A549 treated with dexamethasone at 1 μM for 4 hours (cell line): Measurements from ENCODE around the gene CYP4F8. TPM values are rescaled to one million over a fixed set of nuclear protein-coding genes. Genes with fewer than 3 reads are reported as not detected.

Experiments used
- total RNA-seq: library from RNA; stranded (reverse); fragments of 200-300 nt; extraction: Qiagen RNA extraction; gene quantifications from 5 replicates; pipeline ENCODE4 v1.2.3, GENCODE V29; 2022

Gene CYP4F8, protein sequence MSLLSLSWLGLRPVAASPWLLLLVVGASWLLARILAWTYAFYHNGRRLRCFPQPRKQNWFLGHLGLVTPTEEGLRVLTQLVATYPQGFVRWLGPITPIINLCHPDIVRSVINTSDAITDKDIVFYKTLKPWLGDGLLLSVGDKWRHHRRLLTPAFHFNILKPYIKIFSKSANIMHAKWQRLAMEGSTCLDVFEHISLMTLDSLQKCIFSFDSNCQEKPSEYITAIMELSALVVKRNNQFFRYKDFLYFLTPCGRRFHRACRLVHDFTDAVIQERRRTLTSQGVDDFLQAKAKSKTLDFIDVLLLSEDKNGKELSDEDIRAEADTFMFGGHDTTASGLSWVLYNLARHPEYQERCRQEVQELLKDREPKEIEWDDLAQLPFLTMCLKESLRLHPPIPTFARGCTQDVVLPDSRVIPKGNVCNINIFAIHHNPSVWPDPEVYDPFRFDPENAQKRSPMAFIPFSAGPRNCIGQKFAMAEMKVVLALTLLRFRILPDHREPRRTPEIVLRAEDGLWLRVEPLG
- not detected in 5 replicates for total RNA-seq

DNA sequence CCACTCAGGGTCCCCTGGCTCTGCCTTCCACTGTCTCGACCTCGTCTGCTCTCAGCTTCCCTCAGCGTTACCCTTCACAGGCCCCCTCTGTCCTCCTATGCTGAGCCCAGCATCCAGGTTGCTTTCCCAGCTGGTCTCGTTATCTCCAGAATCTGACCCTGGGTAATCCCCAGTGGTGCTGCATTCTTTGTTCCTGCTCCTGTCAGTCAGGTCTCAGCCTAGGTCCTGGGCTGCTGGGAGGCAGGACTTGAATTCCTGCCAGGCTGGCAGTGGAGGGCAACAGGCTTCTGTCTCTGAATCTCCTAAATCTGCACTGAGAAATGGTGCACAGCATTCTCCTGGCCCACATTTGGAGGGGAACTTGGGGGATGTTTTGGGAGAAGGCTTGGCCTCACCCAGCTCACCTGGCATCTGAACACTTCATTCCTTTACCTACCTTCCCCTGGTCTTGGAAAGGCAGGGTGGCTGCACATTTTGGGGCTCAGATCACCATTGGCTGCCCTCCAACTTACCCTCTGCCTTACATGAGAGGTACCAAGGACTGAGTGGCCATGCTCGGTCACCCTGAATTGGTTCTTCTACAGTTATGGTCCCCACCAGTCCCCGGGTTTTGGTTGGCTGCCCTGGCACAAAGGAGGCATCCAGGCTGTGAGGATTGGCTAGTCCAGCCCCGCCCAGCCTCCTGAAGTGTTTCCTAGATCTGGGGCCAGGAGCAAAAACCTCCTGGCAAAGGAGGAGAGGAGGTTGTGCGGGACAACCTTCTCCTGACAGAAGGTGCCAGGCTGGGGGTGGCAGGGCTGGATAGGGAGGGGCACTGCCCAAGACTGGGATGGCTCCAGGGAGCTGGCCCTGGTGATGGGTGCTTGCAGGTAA lies at the start of gene CYP4F8:
TSS of gene CYP4F8 (plus strand) at position 712 of the 873 bp plus-strand sequence. CDS start 399 bp downstream, outside the sequence.

DNA sequence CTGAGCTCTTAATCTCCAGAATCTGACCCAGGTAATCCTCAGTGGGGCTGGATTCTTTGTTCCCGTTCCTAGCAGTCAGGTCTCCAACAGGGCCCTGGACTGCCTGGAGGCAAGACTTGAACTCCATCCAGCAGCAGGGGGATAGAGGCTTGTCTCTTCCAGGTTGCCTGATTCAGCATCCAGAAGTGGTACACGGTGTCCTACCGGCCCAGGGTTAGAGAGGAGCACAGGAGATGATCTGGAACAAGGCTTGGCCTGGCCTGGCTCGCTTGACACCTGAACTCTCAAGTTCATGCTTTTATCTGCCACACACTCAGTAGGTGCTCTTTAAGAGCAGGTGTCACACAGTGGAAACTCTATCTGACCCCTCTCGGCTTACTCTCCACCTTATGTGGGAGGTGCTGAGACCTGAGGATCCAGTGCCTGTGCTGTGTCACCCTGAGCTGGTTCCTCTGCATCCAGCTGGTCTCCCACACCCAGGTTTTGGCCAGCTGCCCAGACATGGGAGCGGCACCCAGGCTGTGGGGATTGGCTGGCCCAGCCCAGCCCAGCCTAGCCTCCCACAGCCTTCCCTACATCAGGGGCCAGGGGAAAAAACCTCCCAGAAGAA lies 25.4 kb downstream of the CYP4F8 start, which contains the start of gene CYP4F3:
TSS of gene CYP4F3 (plus strand) at position 604 of the 610 bp plus-strand sequence. CDS start 519 bp downstream, outside the sequence.

DNA sequence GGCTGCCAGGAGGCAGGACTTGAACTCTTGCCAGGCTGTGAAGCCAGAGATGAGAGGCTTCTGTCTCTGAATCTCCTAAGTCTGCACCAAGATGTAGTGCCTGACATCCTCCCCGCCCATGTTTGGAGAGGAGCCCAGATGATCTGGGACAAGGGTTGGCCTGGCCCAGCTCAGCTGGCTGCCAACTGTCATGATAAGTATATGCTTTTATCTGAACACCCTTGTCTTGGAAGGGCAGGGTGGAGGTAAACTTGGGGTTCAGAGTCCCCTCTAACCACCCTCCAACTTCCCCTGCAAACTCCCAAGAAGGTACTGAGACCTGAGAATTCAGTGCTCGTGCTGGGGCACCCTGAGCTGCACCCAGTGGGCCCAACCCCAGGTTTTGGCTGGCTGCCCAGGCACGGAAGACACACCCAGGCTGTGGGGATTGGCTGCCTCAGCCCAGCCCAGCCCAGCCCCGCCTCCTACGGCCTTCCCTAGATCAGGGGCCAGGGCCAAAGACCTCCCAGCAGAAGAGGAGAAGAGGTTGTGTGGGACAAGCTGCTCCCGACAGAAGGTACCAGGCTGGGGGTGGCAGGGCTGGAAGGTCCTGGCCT lies 57.7 kb downstream of the CYP4F8 start, which contains the start of gene CYP4F12:
TSS of gene CYP4F12 (plus strand) at position 508 of the 596 bp plus-strand sequence. CDS start 443 bp downstream, outside the sequence.

Other genes with a start within 250 kb of the CYP4F8 start
- 13.8 to 18.4 TPM (median 18.1 TPM) in 5 replicates for gene AKAP8, start 235.4 kb upstream of the CYP4F8 start, total RNA-seq
- 35.3 to 43.1 TPM (median 38.7 TPM) in 5 replicates for gene AKAP8L, start 196.2 kb upstream of the CYP4F8 start, total RNA-seq
- gene WIZ, start 165.3 kb upstream of the CYP4F8 start, total RNA-seq: 12.9 to 25.5 TPM (median 24.2 TPM) in 5 replicates
- not detected in 5 replicates for gene RASAL3, start 150.7 kb upstream of the CYP4F8 start, total RNA-seq
- not detected in 5 replicates for gene PGLYRP2, start 135.7 kb upstream of the CYP4F8 start, total RNA-seq
- gene CYP4F22, start 106.7 kb upstream of the CYP4F8 start, total RNA-seq: 0.13 to 0.44 TPM (median 0.27 TPM) in 5 replicates
- 2.3 to 4.7 TPM (median 3.9 TPM) in 5 replicates for gene CYP4F3, start 25.7 kb downstream of the CYP4F8 start, total RNA-seq
- 1.6 to 2.8 TPM (median 2.1 TPM) in 5 replicates for gene CYP4F12, start 57.9 kb downstream of the CYP4F8 start, total RNA-seq
- gene OR10H2, start 112.8 kb downstream of the CYP4F8 start, total RNA-seq: not detected in 5 replicates
- gene OR10H3, start 122.8 kb downstream of the CYP4F8 start, total RNA-seq: not detected in 5 replicates
- not detected in 5 replicates for gene OR10H5, start 172.4 kb downstream of the CYP4F8 start, total RNA-seq
- gene OR10H1, start 200.4 kb downstream of the CYP4F8 start, total RNA-seq: not detected in 5 replicates